Activated B cell treated with CpG ODN at 0.5 μM for 24 hours (primary cell): ENCODE results near the gene APOC3. TPM values are rescaled to one million over a fixed set of nuclear protein-coding genes. Genes with fewer than 3 reads are reported as not detected.
"Not testable (repeated sequence)": the region's sequence is repeated elsewhere in the genome, so short reads cannot be mapped to it uniquely, and the experiment has no call there.

Experiments
- ATAC-seq: fragments of 200-7000 bp; cut with Tn5 transposase; one replicate; pipeline ENCODE4 v1.10.0; 2021; ENCODE audit warnings: low read depth, mild to moderate bottlenecking, moderate library complexity
- CTCF ChIA-PET: fragments of 350-600 bp; sonication (Branson Sonifier 250); formaldehyde crosslinking; loops from one replicate; lab custom pipeline; 2021; ENCODE audit warnings: antibody characterized with exemption; lab: Charles Lee
- POLR2A ChIA-PET: fragments of 350-600 bp; sonication (Branson Sonifier 250); formaldehyde crosslinking; loops from one replicate; lab custom pipeline; 2021; ENCODE audit warnings: antibody characterized with exemption; lab: Charles Lee
- DNase-seq: peaks from one replicate; pipeline ENCODE4 v3.0.0; 2022
- H3K27ac Mint-ChIP-seq: one replicate; pipeline ENCODE4 v1.8.0; 2020; ENCODE audit warnings: mixed read lengths
- H3K27me3 Mint-ChIP-seq: one replicate; pipeline ENCODE4 v1.8.0; 2021; ENCODE audit warnings: mixed read lengths
- H3K36me3 Mint-ChIP-seq: one replicate; pipeline ENCODE4 v1.8.0; 2021; ENCODE audit warnings: low read depth, mixed read lengths
- H3K4me1 Mint-ChIP-seq: one replicate; pipeline ENCODE4 v1.8.0; 2021; ENCODE audit warnings: mixed read lengths
- H3K4me3 Mint-ChIP-seq: one replicate; pipeline ENCODE4 v1.8.0; 2020; ENCODE audit warnings: mild to moderate bottlenecking, mixed read lengths
- H3K9me3 Mint-ChIP-seq: one replicate; pipeline ENCODE4 v1.8.0; 2020; ENCODE audit warnings: mixed read lengths
- CTCF ChIP-seq: fragments of 200-600 bp; IDR thresholded peaks from one replicate; pipeline ENCODE4 v1.8.0; 2022; ENCODE audit warnings: antibody characterized with exemption, mild to moderate bottlenecking
- intact Hi-C: fragments of 100-400 bp; cut with micrococcal nuclease; formaldehyde crosslinking; loops from one replicate; pipeline ENCODE4 v1.15.1; 2024
- total RNA-seq: library from RNA; stranded (reverse); gene quantifications from 2 replicates; pipeline ENCODE4 v1.2.3, GENCODE V29; 2022

Gene APOC3
- total RNA-seq, 1 donor from 2014 or later, result not detected

GRCh38 chr11:116800610-116801009 lies 29.1 kb upstream of the APOC3 start:
- DNase-seq, result no peak
- Mint-ChIP-seq H3K4me1 (no peaks in the 10 kb centered on the region), H3K27ac (no peak overlapping the region), H3K4me3 (no peak overlapping the region), H3K27me3 (peaks cover 13% of the 10 kb centered on the region), H3K9me3 (no peaks in the 10 kb centered on the region), H3K36me3 (no peaks in the 10 kb centered on the region)
- TF ChIP-seq CTCF, result no peak
- POLR2A ChIA-PET, result no interaction called here
- intact Hi-C loops, result no loop called here
- CTCF ChIA-PET, result interaction anchor here (1.8 kb wide), 1 partner anchor 9 kb away, joined by 6 read pairs; the partner anchor contains the start of gene APOA5
- ATAC-seq, result no peak

GRCh38 chr11:116801662-116802061 lies 28.0 kb upstream of the APOC3 start:
- H3K36me3 Mint-ChIP-seq, ATAC-seq, H3K4me3 Mint-ChIP-seq, H3K4me1 Mint-ChIP-seq, intact Hi-C loops, H3K27ac Mint-ChIP-seq, DNase-seq, POLR2A ChIA-PET, H3K9me3 Mint-ChIP-seq, CTCF ChIA-PET: not testable (repeated sequence)
- H3K27me3 Mint-ChIP-seq, result peaks cover 13% of the 10 kb centered on the region

- no peak for DNase-seq
- POLR2A ChIA-PET, result no interaction called here
- no peak overlapping the region for H3K27ac Mint-ChIP-seq
- H3K9me3 Mint-ChIP-seq, result no peaks in the 10 kb centered on the region
- no peak overlapping the region for H3K4me3 Mint-ChIP-seq
- ATAC-seq, result no peak
- intact Hi-C loops, result no loop called here
- CTCF ChIA-PET, result no interaction called here
- H3K4me1 Mint-ChIP-seq, result no peaks in the 10 kb centered on the region
- no peak for TF ChIP-seq CTCF
- peaks cover 19% of the 10 kb centered on the region for H3K27me3 Mint-ChIP-seq
- H3K36me3 Mint-ChIP-seq, result no peaks in the 10 kb centered on the region
Measured at GRCh38 chr11:116804001-116804400, 25.7 kb upstream of the APOC3 start.

GRCh38 chr11:116807601-116808261 lies 22.0 kb upstream of the APOC3 start:
- Mint-ChIP-seq H3K4me1 (no peaks in the 10 kb centered on the region), H3K9me3 (no peaks in the 10 kb centered on the region), H3K4me3 (no peak overlapping the region), H3K27ac (no peak overlapping the region), H3K36me3 (no peaks in the 10 kb centered on the region), H3K27me3 (peaks cover 15% of the 10 kb centered on the region)
- ATAC-seq (no peak), DNase-seq (no peak)
- no peak for TF ChIP-seq CTCF
- ChIA-PET CTCF (no interaction called here), POLR2A (no interaction called here)
- intact Hi-C loops, result no loop called here

GRCh38 chr11:116808262-116809175 lies 21.2 kb upstream of the APOC3 start:
- TF ChIP-seq CTCF, result no peak
- DNase-seq (no peak), ATAC-seq (no peak)
- CTCF ChIA-PET, result interaction anchor here (0.6 kb wide), 1 partner anchor 13 kb away, joined by 4 read pairs; no protein-coding TSS in a partner anchor
- Mint-ChIP-seq H3K9me3 (no peaks in the 10 kb centered on the region), H3K4me3 (no peak overlapping the region), H3K27me3 (peaks cover 12% of the 10 kb centered on the region), H3K4me1 (no peaks in the 10 kb centered on the region), H3K36me3 (no peaks in the 10 kb centered on the region), H3K27ac (no peak overlapping the region)
- intact Hi-C loops, result no loop called here
- POLR2A ChIA-PET, result no interaction called here
